Sigmoid colon (tissue), 7 donors: Measurements from ENCODE around the gene SELENOV. TPM values are rescaled to one million over a fixed set of nuclear protein-coding genes. Genes with fewer than 3 reads are reported as not detected.

Experiments used
- DNase-seq: peaks from one replicate; pipeline ENCODE4 v3.0.0-alpha.2; 2019
- H3K27ac ChIP-seq, 4 donors: fragments of 200-600 bp; sonication (generic); one replicate each; pipeline ENCODE4 v1.5.1; 2016 to 2019; ENCODE audit warnings: mild to moderate bottlenecking in 1 of 4
- H3K27me3 ChIP-seq, 3 donors: fragments of 200-600 bp; sonication (generic); one replicate each; pipeline ENCODE4 v1.5.1; 2019; ENCODE audit warnings: mild to moderate bottlenecking in 1 of 3
- H3K36me3 ChIP-seq, 4 donors: fragments of 200-600 bp; sonication (generic); one replicate each; pipeline ENCODE4 v1.5.1; 2016 to 2019
- H3K4me1 ChIP-seq, 4 donors: fragments of 200-600 bp; sonication (generic); one replicate each; pipeline ENCODE4 v1.5.1; 2017 to 2019
- H3K4me3 ChIP-seq, 4 donors: fragments of 200-600 bp; sonication (generic); one replicate each; pipeline ENCODE4 v1.5.1; 2017 to 2019; ENCODE audit warnings: mild to moderate bottlenecking in 2 of 4, moderate library complexity in 1 of 4
- H3K9me3 ChIP-seq, 4 donors: fragments of 200-600 bp in 3 of 4; sonication (generic) in 3 of 4; one replicate each; pipeline versions ENCODE4 v1.5.1 to v1.6.1; 2013 to 2019
- EP300 ChIP-seq, 4 donors: sonication (generic); formaldehyde crosslinking; IDR thresholded peaks; one replicate each; pipeline ENCODE4 v1.6.1; 2017; ENCODE audit warnings: antibody characterized with exemption in 4 of 4
- POLR2A ChIP-seq, 2 donors: fragments of 450-650 bp; IDR thresholded peaks; one replicate each; pipeline ENCODE4 v1.6.1; 2016; ENCODE audit warnings: antibody characterized with exemption in 2 of 2, mild to moderate bottlenecking in 2 of 2, moderate library complexity in 2 of 2
- POLR2AphosphoS5 ChIP-seq, 4 donors: sonication (generic); formaldehyde crosslinking; IDR thresholded peaks; one replicate each; pipeline ENCODE4 v1.6.1; 2017; ENCODE audit warnings: antibody characterized with exemption in 4 of 4
- WGBS, 2 donors: extraction: QIAGEN DNeasy Blood & Tissue Kit; methylation state at CpG; one replicate each; pipeline ENCODE4 v1.1.7; 2013; 5-methylcytosine and 5-hydroxymethylcytosine counted together
- intact Hi-C: fragments of 100-400 bp; cut with DNase I; formaldehyde crosslinking; loops from one replicate; pipeline ENCODE4 v1.15.1; 2023
- polyA plus RNA-seq, 3 donors: library from polyadenylated mRNA; stranded (reverse); fragments of 200-250 nt; gene quantifications; one replicate each; pipeline ENCODE4 v1.2.3, GENCODE V29; 2013
- total RNA-seq, 4 donors: library from RNA; depleted of rRNA; stranded (reverse); fragments of >200 nt; gene quantifications; one replicate each; pipeline ENCODE4 v1.1.0, GENCODE V29; 2016
- TF ChIP-seq, protein P1 (sequence below), 4 experiments: fragments of 450-650 bp in 3 of 4; fragments of 200-600 bp in 1 of 4; IDR thresholded peaks; one replicate each; pipeline ENCODE4 v1.5.1; 2016 to 2019; ENCODE audit warnings: antibody characterized with exemption in 4 of 4, mild to moderate bottlenecking in 3 of 4, moderate library complexity in 2 of 4
- donor health status: healthy with polysubstance abuse.
- donor health status: Bipolar disorder and iron deficiency.
- donor health status: healthy.

SELENOV gene
- total and polyA plus RNA-seq, 7 donors, result not detected

DNA sequence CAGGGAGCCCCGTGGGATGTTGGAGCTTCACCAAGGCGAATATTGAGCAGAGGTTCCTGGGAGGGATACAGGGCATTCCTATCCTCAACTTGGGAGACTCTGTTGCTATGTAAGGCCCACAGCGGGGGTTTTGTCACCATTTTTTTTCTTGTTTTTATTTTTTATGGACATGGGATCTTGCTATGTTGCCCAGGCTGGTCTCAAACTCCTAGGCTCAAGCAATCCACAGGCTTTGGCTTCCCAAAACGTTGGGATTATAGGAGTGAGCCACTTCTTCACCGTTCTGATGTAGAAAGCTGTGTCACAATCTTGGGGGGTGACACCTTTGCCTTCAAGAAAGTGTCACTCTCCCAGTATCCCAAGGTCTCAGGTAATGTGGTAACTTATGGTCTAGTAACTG is 13.6 kb upstream of the SELENOV start:
- 72 to 76% methylated on average over 5 of the region's 5 CpGs for WGBS, 2 donors

GRCh38 chr19:39502640-39503417 is 12.1 kb upstream of the SELENOV start:
- 15 to 20% methylated on average over 69 of the region's 69 CpGs for WGBS, 2 donors
- peaks cover 44 to 95% (median 81%) of the 10 kb centered on the region in 3 donors for H3K27me3 ChIP-seq
- H3K9me3 ChIP-seq, result no peaks in the 10 kb centered on the region
- H3K4me3 ChIP-seq, result no peak overlapping the region
- H3K27ac ChIP-seq, result no peak overlapping the region
- intact Hi-C loops, result no loop called here
- DNase-seq, result no peak
- peaks cover 0 to 34% (median 29%) of the 10 kb centered on the region in 4 donors for H3K4me1 ChIP-seq
- TF ChIP-seq POLR2AphosphoS5 (IDR thresholded peaks at IDR 0.05), result no peak
- TF ChIP-seq, protein P1, sequence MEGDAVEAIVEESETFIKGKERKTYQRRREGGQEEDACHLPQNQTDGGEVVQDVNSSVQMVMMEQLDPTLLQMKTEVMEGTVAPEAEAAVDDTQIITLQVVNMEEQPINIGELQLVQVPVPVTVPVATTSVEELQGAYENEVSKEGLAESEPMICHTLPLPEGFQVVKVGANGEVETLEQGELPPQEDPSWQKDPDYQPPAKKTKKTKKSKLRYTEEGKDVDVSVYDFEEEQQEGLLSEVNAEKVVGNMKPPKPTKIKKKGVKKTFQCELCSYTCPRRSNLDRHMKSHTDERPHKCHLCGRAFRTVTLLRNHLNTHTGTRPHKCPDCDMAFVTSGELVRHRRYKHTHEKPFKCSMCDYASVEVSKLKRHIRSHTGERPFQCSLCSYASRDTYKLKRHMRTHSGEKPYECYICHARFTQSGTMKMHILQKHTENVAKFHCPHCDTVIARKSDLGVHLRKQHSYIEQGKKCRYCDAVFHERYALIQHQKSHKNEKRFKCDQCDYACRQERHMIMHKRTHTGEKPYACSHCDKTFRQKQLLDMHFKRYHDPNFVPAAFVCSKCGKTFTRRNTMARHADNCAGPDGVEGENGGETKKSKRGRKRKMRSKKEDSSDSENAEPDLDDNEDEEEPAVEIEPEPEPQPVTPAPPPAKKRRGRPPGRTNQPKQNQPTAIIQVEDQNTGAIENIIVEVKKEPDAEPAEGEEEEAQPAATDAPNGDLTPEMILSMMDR (IDR thresholded peaks at IDR 0.05), result peak in 1 of 4 experiments; percentile 64
- no peaks in the 10 kb centered on the region for H3K36me3 ChIP-seq

More for the DNA sequence above, 13.6 kb upstream of the SELENOV start:
- Histone ChIP-seq H3K27ac (no peak overlapping the region), H3K27me3 (peaks cover 30 to 95% (median 80%) of the 10 kb centered on the region in 3 donors), H3K4me3 (no peak overlapping the region), H3K36me3 (no peaks in the 10 kb centered on the region), H3K4me1 (peaks cover 0 to 27% (median 22%) of the 10 kb centered on the region in 4 donors), H3K9me3 (no peaks in the 10 kb centered on the region)
- TF ChIP-seq, protein P1 (IDR thresholded peaks at IDR 0.05), result no peak
- TF ChIP-seq POLR2A (IDR thresholded peaks at IDR 0.05) (no peak), EP300 (IDR thresholded peaks at IDR 0.05) (no peak), POLR2AphosphoS5 (IDR thresholded peaks at IDR 0.05) (no peak)
- intact Hi-C loops, result no loop called here
- no peak for DNase-seq

GRCh38 chr19:39506598-39506943 is 8.4 kb upstream of the SELENOV start:
- Histone ChIP-seq H3K4me3 (peak overlapping the region in 2 of 4 donors; percentile 40 to 45), H3K27ac (no peak overlapping the region), H3K4me1 (peaks cover 0 to 18% (median 13%) of the 10 kb centered on the region in 4 donors), H3K9me3 (no peaks in the 10 kb centered on the region), H3K27me3 (peaks cover 35 to 88% (median 70%) of the 10 kb centered on the region in 3 donors), H3K36me3 (no peaks in the 10 kb centered on the region)
- DNase-seq, result no peak
- intact Hi-C loops, result no loop called here
- 60 to 67% methylated on average over 7 of the region's 7 CpGs for WGBS, 2 donors
- no peak for TF ChIP-seq EP300 (IDR thresholded peaks at IDR 0.05)
- TF ChIP-seq, protein P1 (IDR thresholded peaks at IDR 0.05), result no peak
- no peak for TF ChIP-seq POLR2AphosphoS5 (IDR thresholded peaks at IDR 0.05)
- no peak for TF ChIP-seq POLR2A (IDR thresholded peaks at IDR 0.05)

GRCh38 chr19:39506944-39507714 is 7.8 kb upstream of the SELENOV start:
- Histone ChIP-seq H3K4me1 (peaks cover 0 to 18% (median 13%) of the 10 kb centered on the region in 4 donors), H3K9me3 (no peaks in the 10 kb centered on the region), H3K36me3 (no peaks in the 10 kb centered on the region), H3K27ac (no peak overlapping the region), H3K4me3 (peak overlapping the region in 3 of 4 donors; percentile 14 to 45 (median 40)), H3K27me3 (peaks cover 35 to 89% (median 70%) of the 10 kb centered on the region in 3 donors)
- TF ChIP-seq, protein P1 (IDR thresholded peaks at IDR 0.05), result no peak
- TF ChIP-seq POLR2A (IDR thresholded peaks at IDR 0.05) (no peak), POLR2AphosphoS5 (IDR thresholded peaks at IDR 0.05) (no peak), EP300 (IDR thresholded peaks at IDR 0.05) (no peak)
- 3 to 4% methylated on average over 96 of the region's 96 CpGs for WGBS, 2 donors
- intact Hi-C loops, result no loop called here
- no peak for DNase-seq
